H1 (cell line): Measurements from ENCODE around the gene ZNF536. TPM values are rescaled to one million over a fixed set of nuclear protein-coding genes. Genes with fewer than 3 reads are reported as not detected.

Experiments
- CTCF ChIA-PET: fragments of 300-600 bp; sonication (Branson Sonifier 250); formaldehyde crosslinking; loops from one replicate; lab custom pipeline; 2021; ENCODE audit not compliant: partially characterized antibody; lab: Charles Lee
- POLR2A ChIA-PET: fragments of 300-600 bp; sonication (Branson Sonifier 250); formaldehyde crosslinking; loops from one replicate; lab custom pipeline; 2021; ENCODE audit warnings: inconsistent platforms; ENCODE audit not compliant: partially characterized antibody; lab: Charles Lee
- DNase-seq, 2 experiments: peaks; one replicate each; pipeline versions ENCODE4 v3.0.0 to v3.0.0-alpha.2; 2010 to 2022; ENCODE audit warnings: low spot score in 2 of 2, low read depth in 1 of 2, mixed read lengths in 1 of 2
- FAIRE-seq: peaks from 2 replicates; lab custom pipeline; 2011; peaks lifted over from hg19 to GRCh38; lab: Jason Lieb, UNC
- H2AFZ ChIP-seq: 2 replicates; pipeline ENCODE4 v1.8.1; 2012; ENCODE audit warnings: low read length, inconsistent platforms
- H2AK5ac ChIP-seq: 2 replicates; pipeline ENCODE4 v1.6.1; 2013; ENCODE audit warnings: low read depth, low read length
- H2BK120ac ChIP-seq: replicated peaks from 2 replicates; pipeline ENCODE3; 2013; ENCODE audit warnings: low read depth, low read length, inconsistent platforms
- H2BK12ac ChIP-seq: 2 replicates; pipeline ENCODE4 v1.6.1; 2013; ENCODE audit warnings: low read depth, low read length
- H2BK15ac ChIP-seq: 2 replicates; pipeline ENCODE4 v1.6.1; 2013; ENCODE audit warnings: low read length
- H2BK20ac ChIP-seq: 2 replicates; pipeline ENCODE4 v1.6.1; 2013; ENCODE audit warnings: low read length
- H2BK5ac ChIP-seq: 2 replicates; pipeline ENCODE4 v1.6.1; 2013; ENCODE audit warnings: low read depth, low read length
- H3K14ac ChIP-seq: 2 replicates; pipeline ENCODE4 v1.6.1; 2013; ENCODE audit warnings: inconsistent platforms; ENCODE audit not compliant: insufficient read length
- H3K18ac ChIP-seq: 2 replicates; pipeline ENCODE4 v1.6.1; 2013; ENCODE audit warnings: low read length; ENCODE audit errors: extremely low read depth
- H3K23ac ChIP-seq: 2 replicates; pipeline ENCODE4 v1.6.1; 2013; ENCODE audit warnings: inconsistent platforms; ENCODE audit not compliant: insufficient read length
- H3K23me2 ChIP-seq: 2 replicates; pipeline ENCODE4 v1.6.1; 2013; ENCODE audit warnings: low read depth, low read length
- H3K27ac ChIP-seq: 2 replicates; pipeline ENCODE4 v1.6.1; 2011; ENCODE audit warnings: low read depth, low read length, inconsistent platforms
- H3K27me3 ChIP-seq, 4 experiments: replicated peaks in 1 of 4; 1 replicate in 1 of 4; 2 replicates in 3 of 4; pipeline versions ENCODE4 v1.6.1 to v1.8.1; 2011 to 2013; ENCODE audit warnings: low read length in 3 of 4, mild to moderate bottlenecking in 3 of 4, inconsistent platforms in 2 of 4, mixed read lengths in 2 of 4, moderate library complexity in 1 of 4; ENCODE audit not compliant: control insufficient read depth in 3 of 4, insufficient read depth in 3 of 4; ENCODE audit errors: extremely low read depth in 1 of 4
- H3K36me3 ChIP-seq, 4 experiments: 2 replicates each; pipeline versions ENCODE4 v1.6.1 to v1.8.1; 2011 to 2013; ENCODE audit warnings: mild to moderate bottlenecking in 4 of 4, low read length in 3 of 4, moderate library complexity in 2 of 4, control low read depth in 1 of 4, inconsistent platforms in 1 of 4; ENCODE audit not compliant: insufficient read depth in 4 of 4, control insufficient read depth in 2 of 4
- H3K4ac ChIP-seq: replicated peaks from 2 replicates; pipeline ENCODE3; 2013; ENCODE audit warnings: low read length, low read depth, mixed read lengths, inconsistent platforms; ENCODE audit not compliant: insufficient read length
- H3K4me1 ChIP-seq, 4 experiments: replicated peaks in 1 of 4; 1 replicate in 1 of 4; 2 replicates in 3 of 4; pipeline versions ENCODE4 v1.6.1 to v1.8.1; 2011 to 2013; ENCODE audit warnings: low read length in 3 of 4, inconsistent platforms in 2 of 4, mixed read lengths in 1 of 4; ENCODE audit not compliant: insufficient read depth in 4 of 4, control insufficient read depth in 3 of 4
- H3K4me2 ChIP-seq, 2 experiments: 2 replicates each; pipeline versions ENCODE4 v1.6.1 to v1.8.1; 2011 to 2013; ENCODE audit warnings: low read depth in 2 of 2, low read length in 2 of 2, control low read depth in 1 of 2, inconsistent platforms in 1 of 2, mild to moderate bottlenecking in 1 of 2; ENCODE audit not compliant: insufficient read depth in 1 of 2
- H3K4me3 ChIP-seq, 4 experiments: fragments of 200-600, 300-600 bp in 1 of 4; sonication (generic), shearing (Covaris generic), sonication (Bioruptor Twin) in 1 of 4; 2 replicates each; pipeline versions ENCODE4 v1.5.1 to v1.8.1; 2011 to 2016; ENCODE audit warnings: low read length in 4 of 4, low read depth in 3 of 4, control low read depth in 2 of 4, inconsistent platforms in 2 of 4, mild to moderate bottlenecking in 2 of 4, mixed read lengths in 1 of 4, moderate library complexity in 1 of 4; ENCODE audit not compliant: insufficient read depth in 2 of 4; ENCODE audit errors: extremely low read depth in 1 of 4
- H3K56ac ChIP-seq: replicated peaks from 2 replicates; pipeline ENCODE3; 2013; ENCODE audit warnings: low read depth, mild to moderate bottlenecking, mixed read lengths, low read length, inconsistent platforms; ENCODE audit not compliant: insufficient read length
- H3K79me1 ChIP-seq: 2 replicates; pipeline ENCODE4 v1.6.1; 2013; ENCODE audit warnings: low read depth, low read length, control low read depth
- H3K79me2 ChIP-seq, 2 experiments: 2 replicates each; pipeline versions ENCODE4 v1.6.1 to v1.8.1; 2012 to 2013; ENCODE audit warnings: low read length in 2 of 2, mild to moderate bottlenecking in 2 of 2, inconsistent platforms in 1 of 2; ENCODE audit not compliant: insufficient read depth in 2 of 2, control insufficient read depth in 1 of 2
- H3K9ac ChIP-seq, 4 experiments: replicated peaks in 1 of 4; 1 replicate in 1 of 4; 2 replicates in 3 of 4; pipeline versions ENCODE4 v1.6.1 to v1.8.1; 2011 to 2013; ENCODE audit warnings: low read depth in 3 of 4, low read length in 3 of 4, control low read depth in 2 of 4, mild to moderate bottlenecking in 2 of 4, moderate library complexity in 2 of 4, inconsistent platforms in 1 of 4; ENCODE audit errors: extremely low read depth in 1 of 4
- H3K9me3 ChIP-seq, 2 experiments: 2 replicates each; pipeline versions ENCODE4 v1.6.1 to v1.8.1; 2012 to 2013; ENCODE audit warnings: mild to moderate bottlenecking in 2 of 2, moderate library complexity in 2 of 2, control low read depth in 1 of 2, inconsistent platforms in 1 of 2, low read depth in 1 of 2, low read length in 1 of 2, mixed read lengths in 1 of 2; ENCODE audit not compliant: insufficient read depth in 2 of 2
- H4K20me1 ChIP-seq, 2 experiments: replicated peaks in 1 of 2; 2 replicates each; pipeline versions ENCODE3 to v1.8.1; 2011 to 2013; ENCODE audit warnings: inconsistent platforms in 2 of 2, low read length in 2 of 2, mild to moderate bottlenecking in 1 of 2; ENCODE audit not compliant: insufficient read depth in 2 of 2, control insufficient read depth in 1 of 2
- H4K5ac ChIP-seq: 2 replicates; pipeline ENCODE4 v1.6.1; 2013; ENCODE audit warnings: low read length, low read depth, mixed read lengths, inconsistent platforms; ENCODE audit not compliant: insufficient read length
- H4K8ac ChIP-seq: 2 replicates; pipeline ENCODE4 v1.8.0; 2013; ENCODE audit warnings: mild to moderate bottlenecking, moderate library complexity, low read length, inconsistent platforms; ENCODE audit not compliant: insufficient read depth; ENCODE audit errors: extremely low read depth
- H4K91ac ChIP-seq: replicated peaks from 2 replicates; pipeline ENCODE3; 2013; ENCODE audit warnings: low read length, mixed read lengths, inconsistent platforms; ENCODE audit not compliant: insufficient read length
- CEBPB ChIP-seq: IDR thresholded peaks from 2 replicates; pipeline ENCODE4 v1.6.1; 2012; ENCODE audit warnings: low read depth, low read length
- TAF7 ChIP-seq: optimal IDR thresholded peaks from 2 replicates; pipeline ENCODE3; 2011; ENCODE audit warnings: low read depth, mild to moderate bottlenecking, inconsistent platforms, low read length, moderate library complexity, borderline replicate concordance
- WGBS, 2 experiments: shearing (Covaris generic) in 1 of 2; methylation state at CpG; one replicate each; pipeline versions ENCODE4 v1.1.6 to v1.1.7; 2013 to 2015; ENCODE audit warnings: low lambda C conversion rate in 2 of 2, mixed read lengths in 2 of 2, inconsistent platforms in 1 of 2, low coverage in 1 of 2, missing lambda C conversion rate in 1 of 2; ENCODE audit not compliant: insufficient replicate concordance in 2 of 2, insufficient coverage in 1 of 2, insufficient read length in 1 of 2; ENCODE audit errors: extremely low coverage in 1 of 2, missing lambda C conversion rate in 1 of 2; 5-methylcytosine and 5-hydroxymethylcytosine counted together
- polyA plus RNA-seq, 7 experiments: library from polyadenylated mRNA; depleted of rRNA in 3 of 7; stranded (reverse) in 5 of 7; unstranded in 2 of 7; fragments of >200 nt in 5 of 7; fragments of 200-250 nt in 2 of 7; gene quantifications; 1 replicate in 5 of 7; 2 replicates in 1 of 7; 4 replicates in 1 of 7; pipeline versions ENCODE4 v1.2.1 to v1.2.3, GENCODE V29; 2011 to 2013; ENCODE audit warnings: missing spikeins in 2 of 7, mixed read lengths in 2 of 7
- total RNA-seq: library from RNA; stranded (reverse); fragmentation: NEBNext Ultra II Directional; extraction: Animal tissue kit (Norgen Biotek cat#: 25700); gene quantifications from 2 replicates; pipeline ENCODE4 v1.2.1, GENCODE V29; 2021

The ZNF536 gene
- total and polyA plus RNA-seq, 2 of the 8 experiments (the other 6 are each of a cell fraction or from before 2014, with no cell fraction given), result 0.09 to 0.11 TPM

- no peak overlapping the region for H2BK20ac ChIP-seq
- no peak overlapping the region for H2BK5ac ChIP-seq
- H3K79me1 ChIP-seq, result no peaks in the 10 kb centered on the region
- POLR2A ChIA-PET, result no interaction called here
- H3K79me2 ChIP-seq, result no peaks in the 10 kb centered on the region
- no peak overlapping the region for H3K56ac ChIP-seq
- no peak overlapping the region for H4K8ac ChIP-seq
- no peaks in the 10 kb centered on the region for H4K20me1 ChIP-seq
- H2BK15ac ChIP-seq, result no peak overlapping the region
- no peak overlapping the region for H2AFZ ChIP-seq
- DNase-seq, result no peak
- H3K36me3 ChIP-seq, result no peaks in the 10 kb centered on the region
- H3K4ac ChIP-seq, result no peak overlapping the region
- TF ChIP-seq CEBPB (no peak), TAF7 (no peak)
- H3K4me3 ChIP-seq, result no peak overlapping the region
- H2AK5ac ChIP-seq, result no peak overlapping the region
- H3K4me2 ChIP-seq, result no peak overlapping the region
- H4K5ac ChIP-seq, result no peak overlapping the region
- no peak overlapping the region for H2BK120ac ChIP-seq
- no peak overlapping the region for H3K9ac ChIP-seq
- no peak overlapping the region for H3K27ac ChIP-seq
- no peak for FAIRE-seq
- H3K14ac ChIP-seq, result no peak overlapping the region
- no peaks in the 10 kb centered on the region for H3K23me2 ChIP-seq
- H4K91ac ChIP-seq, result no peak overlapping the region
- no peak overlapping the region for H3K23ac ChIP-seq
- H2BK12ac ChIP-seq, result no peak overlapping the region
- no peak overlapping the region for H3K18ac ChIP-seq
- H3K27me3 ChIP-seq, result no peaks in the 10 kb centered on the region; a peak in 1 of 7 replicates
- H3K4me1 ChIP-seq, result no peaks in the 10 kb centered on the region; a peak in 1 of 7 replicates
- 90% methylated on average over 11 of the region's 11 CpGs; no CpG with 5 or more reads in 1 of the 2 experiments for WGBS, 2 experiments
- CTCF ChIA-PET, result no interaction called here
- H3K9me3 ChIP-seq, result no peaks in the 10 kb centered on the region; a peak in 1 of 4 replicates
Observed at GRCh38 chr19:30539981-30540380, 167.8 kb downstream of the ZNF536 start.
